HL-60 (cell line): ENCODE measurements around the gene SYVN1.
A peak's percentile ranks its signal among the peaks of the same experiment; 100 is the strongest.

Experiments
- POLR2AphosphoS5 ChIP-seq: IDR thresholded peaks from 2 replicates; pipeline ENCODE4 v1.6.1; 2012; ENCODE audit warnings: low read depth
- TF ChIP-seq, protein P1 (sequence below): IDR thresholded peaks from one replicate; pipeline ENCODE4 v1.5.1; 2011; ENCODE audit warnings: low read length, control low read depth, inconsistent platforms; ENCODE audit not compliant: insufficient read depth
- TF ChIP-seq, protein P2 (sequence below): IDR thresholded peaks from 2 replicates; pipeline ENCODE4 v1.6.1; 2012; ENCODE audit warnings: low read depth; ENCODE audit not compliant: insufficient replicate concordance

DNA sequence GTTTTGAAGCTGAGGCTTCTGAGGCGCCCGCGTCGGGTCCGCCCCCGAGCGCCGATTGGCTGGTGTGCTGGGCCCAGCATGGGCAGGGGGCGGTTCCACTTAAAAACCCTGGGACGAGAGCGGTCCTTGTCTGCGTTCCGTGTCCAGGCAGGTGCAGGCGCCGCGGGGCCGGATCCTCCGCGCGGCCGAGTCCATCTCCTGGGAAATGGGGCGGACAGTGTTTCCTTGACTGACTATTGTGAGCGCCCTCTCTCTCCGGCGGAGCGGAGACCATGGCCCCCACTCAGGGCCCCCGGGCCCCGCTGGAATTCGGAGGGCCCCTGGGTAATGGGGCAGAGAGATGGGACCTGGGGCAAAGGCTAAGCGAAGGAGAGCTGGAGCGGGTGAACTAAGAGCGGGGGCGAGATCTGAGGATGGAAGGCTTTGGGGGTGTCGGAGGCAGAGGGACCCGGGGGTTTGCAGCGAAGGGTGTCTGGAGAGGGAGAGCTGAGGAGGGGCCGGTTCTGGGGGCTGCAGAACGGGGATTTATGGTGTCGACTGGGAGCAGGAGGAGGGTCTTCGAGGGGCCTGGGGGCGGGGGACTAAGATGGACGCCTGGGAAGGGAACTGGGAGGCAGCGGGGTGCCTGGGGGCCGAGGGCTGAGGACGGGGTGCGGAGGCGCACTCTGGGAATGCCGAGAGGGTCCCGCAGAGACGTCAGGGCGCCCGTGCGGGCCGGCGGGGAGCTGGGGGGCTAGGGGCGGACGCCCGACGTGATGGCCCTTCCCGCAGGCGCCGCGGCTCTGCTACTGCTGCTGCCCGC, 22.4 kb downstream of the SYVN1 start, which contains the start of gene TM7SF2:
- TF ChIP-seq POLR2AphosphoS5 = peak; percentile 83
- TF ChIP-seq, protein P1, sequence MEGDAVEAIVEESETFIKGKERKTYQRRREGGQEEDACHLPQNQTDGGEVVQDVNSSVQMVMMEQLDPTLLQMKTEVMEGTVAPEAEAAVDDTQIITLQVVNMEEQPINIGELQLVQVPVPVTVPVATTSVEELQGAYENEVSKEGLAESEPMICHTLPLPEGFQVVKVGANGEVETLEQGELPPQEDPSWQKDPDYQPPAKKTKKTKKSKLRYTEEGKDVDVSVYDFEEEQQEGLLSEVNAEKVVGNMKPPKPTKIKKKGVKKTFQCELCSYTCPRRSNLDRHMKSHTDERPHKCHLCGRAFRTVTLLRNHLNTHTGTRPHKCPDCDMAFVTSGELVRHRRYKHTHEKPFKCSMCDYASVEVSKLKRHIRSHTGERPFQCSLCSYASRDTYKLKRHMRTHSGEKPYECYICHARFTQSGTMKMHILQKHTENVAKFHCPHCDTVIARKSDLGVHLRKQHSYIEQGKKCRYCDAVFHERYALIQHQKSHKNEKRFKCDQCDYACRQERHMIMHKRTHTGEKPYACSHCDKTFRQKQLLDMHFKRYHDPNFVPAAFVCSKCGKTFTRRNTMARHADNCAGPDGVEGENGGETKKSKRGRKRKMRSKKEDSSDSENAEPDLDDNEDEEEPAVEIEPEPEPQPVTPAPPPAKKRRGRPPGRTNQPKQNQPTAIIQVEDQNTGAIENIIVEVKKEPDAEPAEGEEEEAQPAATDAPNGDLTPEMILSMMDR = no peak
- TF ChIP-seq, protein P2, sequence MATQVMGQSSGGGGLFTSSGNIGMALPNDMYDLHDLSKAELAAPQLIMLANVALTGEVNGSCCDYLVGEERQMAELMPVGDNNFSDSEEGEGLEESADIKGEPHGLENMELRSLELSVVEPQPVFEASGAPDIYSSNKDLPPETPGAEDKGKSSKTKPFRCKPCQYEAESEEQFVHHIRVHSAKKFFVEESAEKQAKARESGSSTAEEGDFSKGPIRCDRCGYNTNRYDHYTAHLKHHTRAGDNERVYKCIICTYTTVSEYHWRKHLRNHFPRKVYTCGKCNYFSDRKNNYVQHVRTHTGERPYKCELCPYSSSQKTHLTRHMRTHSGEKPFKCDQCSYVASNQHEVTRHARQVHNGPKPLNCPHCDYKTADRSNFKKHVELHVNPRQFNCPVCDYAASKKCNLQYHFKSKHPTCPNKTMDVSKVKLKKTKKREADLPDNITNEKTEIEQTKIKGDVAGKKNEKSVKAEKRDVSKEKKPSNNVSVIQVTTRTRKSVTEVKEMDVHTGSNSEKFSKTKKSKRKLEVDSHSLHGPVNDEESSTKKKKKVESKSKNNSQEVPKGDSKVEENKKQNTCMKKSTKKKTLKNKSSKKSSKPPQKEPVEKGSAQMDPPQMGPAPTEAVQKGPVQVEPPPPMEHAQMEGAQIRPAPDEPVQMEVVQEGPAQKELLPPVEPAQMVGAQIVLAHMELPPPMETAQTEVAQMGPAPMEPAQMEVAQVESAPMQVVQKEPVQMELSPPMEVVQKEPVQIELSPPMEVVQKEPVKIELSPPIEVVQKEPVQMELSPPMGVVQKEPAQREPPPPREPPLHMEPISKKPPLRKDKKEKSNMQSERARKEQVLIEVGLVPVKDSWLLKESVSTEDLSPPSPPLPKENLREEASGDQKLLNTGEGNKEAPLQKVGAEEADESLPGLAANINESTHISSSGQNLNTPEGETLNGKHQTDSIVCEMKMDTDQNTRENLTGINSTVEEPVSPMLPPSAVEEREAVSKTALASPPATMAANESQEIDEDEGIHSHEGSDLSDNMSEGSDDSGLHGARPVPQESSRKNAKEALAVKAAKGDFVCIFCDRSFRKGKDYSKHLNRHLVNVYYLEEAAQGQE = no peak
